Measurements from ENCODE around the gene DAB2IP. TPM values are rescaled to one million over a fixed set of nuclear protein-coding genes. Genes with fewer than 3 reads are reported as not detected.
A peak's percentile ranks its signal among the peaks of the same experiment; 100 is the strongest.

Gene DAB2IP
- total RNA-seq, 1 experiment from 2014 or later = 31.0 TPM

GRCh38 chr9:121649476-121650216 lies 1.8 kb upstream of the DAB2IP start:
- Histone ChIP-seq H3K9ac (ENCODE audit: low read length) (no peak overlapping the region), H3K36me3 (ENCODE audit: control insufficient read depth in 1 of 2, insufficient read depth in 2 of 2, low read length in 2 of 2) (no peaks in the 10 kb centered on the region), H2AFZ (ENCODE audit: low read depth, low read length, poor library complexity, severe bottlenecking) (no peak overlapping the region), H3K9me2 (ENCODE audit: insufficient read depth) (no peaks in the 10 kb centered on the region), H3K9me3 (ENCODE audit: control insufficient read depth in 1 of 2, insufficient read depth in 1 of 2, low read depth in 1 of 2, low read length in 2 of 2) (no peaks in the 10 kb centered on the region), H3K27ac (ENCODE audit: low read depth, low read length) (peak overlapping the region; percentile 8; the same call in 1 of the 2 replicates), H3K4me2 (ENCODE audit: low read length) (peak overlapping the region; percentile 93), H3K27me3 (ENCODE audit: insufficient read depth, low read length) (no peaks in the 10 kb centered on the region), H4K20me1 (ENCODE audit: insufficient read depth) (no peaks in the 10 kb centered on the region), H3K4me1 (ENCODE audit: control insufficient read depth in 1 of 2, insufficient read depth in 2 of 2, low read length in 2 of 2) (peaks cover 42 to 59% of the 10 kb centered on the region in 2 experiments), H3K79me2 (ENCODE audit: insufficient read depth, low read length) (peaks cover 6% of the 10 kb centered on the region; the same call in 1 of the 2 replicates), H3K4me3 (replicated peaks in 1 of 2; ENCODE audit: low read depth in 1 of 2, low read length in 2 of 2) (peak overlapping the region in 1 of 2 experiments; percentile 65; a peak in 2 of 4 replicates)
- POLR2A ChIA-PET = interaction anchor here (1.1 to 1.5 kb wide), 2 partner anchors 15 to 50 kb away, joined by 3 to 4 read pairs; no protein-coding TSS in a partner anchor
- BruUV-seq (replicated peaks) = no TSS peak
- intact Hi-C loops (cut with micrococcal nuclease) = no loop called here
- RAD21 ChIA-PET (ENCODE audit: low non-redundant PET in 1 of 2, low total read pairs in 2 of 2, uncharacterized antibody in 2 of 2, unreplicated experiment in 2 of 2) = no interaction called here
- CTCF ChIA-PET = interaction anchor here (1.5 to 2.4 kb wide), 2 partner anchors 9 to 34 kb away, joined by 7 to 12 read pairs; no protein-coding TSS in a partner anchor
- TF ChIP-seq POLR2AphosphoS5 (IDR thresholded peaks at IDR 0.05; ENCODE audit: low read depth, low read length) (no peak), SP1 (IDR thresholded peaks at IDR 0.05; ENCODE audit: low read depth) (no peak), EZH2 (IDR thresholded peaks at IDR 0.05) (no peak), SRF (IDR thresholded peaks at IDR 0.05; ENCODE audit: low read depth) (no peak), ELF1 (IDR thresholded peaks at IDR 0.05; ENCODE audit: borderline replicate concordance, low read depth) (no peak), EGR1 (IDR thresholded peaks at IDR 0.05; ENCODE audit: low read depth) (no peak), JUND (IDR thresholded peaks at IDR 0.05) (no peak), SIN3A (IDR thresholded peaks at IDR 0.05; ENCODE audit: low read depth) (no peak), EZH2phosphoT487 (IDR thresholded peaks at IDR 0.05; ENCODE audit: borderline replicate concordance) (no peak), ZNF274 (IDR thresholded peaks at IDR 0.05; ENCODE audit: low read depth, low read length) (no peak), CEBPB (IDR thresholded peaks at IDR 0.05; ENCODE audit: low read depth) (no peak), MAX (IDR thresholded peaks at IDR 0.05) (no peak)
- DNase-seq (ENCODE audit: low read depth, low spot score) (no peak), ATAC-seq (no peak)

Measured in HCT116 (cell line).